Measurements from ENCODE around the gene APOF. TPM values are rescaled to one million over a fixed set of nuclear protein-coding genes. Genes with fewer than 3 reads are reported as not detected.

Gene APOF
- total and polyA plus RNA-seq, 9 of the 15 experiments (the other 6 are each of a cell fraction or from before 2014, with no cell fraction given): 0.09 to 0.15 (median 0.12) TPM; not detected in 5

GRCh38 chr12:56333679-56334489 lies 28.8 kb downstream of the APOF start, which contains the start of gene PAN2 (continued):
- TF ChIP-seq REST (IDR thresholded peaks at IDR 0.05; ENCODE audit: borderline replicate concordance): no peak
- TF ChIP-seq REST (CRISPR knock-in tag; IDR thresholded peaks at IDR 0.05; ENCODE audit: low read depth): no peak; the same call in 1 of the 2 replicates
- no peak for TF ChIP-seq MCM2 (IDR thresholded peaks at IDR 0.05; ENCODE audit: low read depth)
- TF ChIP-seq CEBPG (CRISPR knock-in tag; IDR thresholded peaks at IDR 0.05): no peak
- no peak for TF ChIP-seq CEBPG (tag; conservative IDR thresholded peaks at IDR 0.05 in 1 of 2, IDR thresholded peaks at IDR 0.05 in 1 of 2)
- no peak; the same call in 1 of the 2 replicates for TF ChIP-seq TARDBP (IDR thresholded peaks at IDR 0.05)
- TF ChIP-seq ZNF77 (CRISPR knock-in tag; IDR thresholded peaks at IDR 0.05): no peak
- peak; percentile 46; the same call in 1 of the 2 replicates for TF ChIP-seq ZBTB5 (IDR thresholded peaks at IDR 0.05)
- TF ChIP-seq STAT6 (CRISPR knock-in tag; IDR thresholded peaks at IDR 0.05): no peak
- TF ChIP-seq NFYB (IDR thresholded peaks at IDR 0.05; ENCODE audit: extremely low read depth, insufficient read length): peak; percentile 88
- TF ChIP-seq ZNF263 (CRISPR knock-in tag; IDR thresholded peaks at IDR 0.05; ENCODE audit: borderline replicate concordance): no peak
- TF ChIP-seq DLX4 (CRISPR knock-in tag; IDR thresholded peaks at IDR 0.05): no peak
- TF ChIP-seq CCAR2 (IDR thresholded peaks at IDR 0.05; ENCODE audit: low read depth, low read length): no peak
- no peak for TF ChIP-seq ZNF224 (CRISPR knock-in tag; IDR thresholded peaks at IDR 0.05)
- peak; percentile 39; the same call in 1 of the 2 replicates for TF ChIP-seq ZNF668 (CRISPR knock-in tag; IDR thresholded peaks at IDR 0.05)

Measured in K562 (cell line).